Measurements from ENCODE around the gene NPHP4.

NPHP4 gene

GRCh38 chr1:5898266-5898665 is 94.0 kb downstream of the NPHP4 start:
- TF ChIP-seq CTCF (IDR thresholded peaks at IDR 0.05; ENCODE audit: low read length) (no peak), EZH2 (IDR thresholded peaks at IDR 0.05; ENCODE audit: borderline replicate concordance, low read length) (no peak)
- no peak overlapping the region for H3K4me2 ChIP-seq (ENCODE audit: low read length)
- H3F3A ChIP-seq (ENCODE audit: insufficient read depth, low read length), result no peaks in the 10 kb centered on the region
- no peaks in the 10 kb centered on the region for H3K79me2 ChIP-seq (ENCODE audit: insufficient read depth, low read length)
- H3K9me3 ChIP-seq (ENCODE audit: low read length), result no peaks in the 10 kb centered on the region
- no peak overlapping the region for H2AFZ ChIP-seq (ENCODE audit: low read length)
- H3K9ac ChIP-seq (ENCODE audit: low read length), result no peak overlapping the region
- H3K27ac ChIP-seq (ENCODE audit: low read depth, low read length, poor library complexity, severe bottlenecking), result no peak overlapping the region
- H3K9me2 ChIP-seq (ENCODE audit: low read depth, low read length), result no peaks in the 10 kb centered on the region
- H3K4me3 ChIP-seq (ENCODE audit: low read depth, low read length, poor library complexity, severe bottlenecking), result no peak overlapping the region
- H3K4me1 ChIP-seq (ENCODE audit: insufficient read depth, low read length, severe bottlenecking), result no peaks in the 10 kb centered on the region
- no peaks in the 10 kb centered on the region for H4K20me1 ChIP-seq (ENCODE audit: insufficient read depth, low read length)
- H3K36me3 ChIP-seq (ENCODE audit: insufficient read depth, low read length), result no peaks in the 10 kb centered on the region
- no peaks in the 10 kb centered on the region for H3K27me3 ChIP-seq (ENCODE audit: insufficient read depth, low read length)

GRCh38 chr1:5896706-5897660 is 95.2 kb downstream of the NPHP4 start:
- Histone ChIP-seq H3K9ac (ENCODE audit: low read length) (no peak overlapping the region), H3K27ac (ENCODE audit: low read depth, low read length, poor library complexity, severe bottlenecking) (no peak overlapping the region), H2AFZ (ENCODE audit: low read length) (no peak overlapping the region), H3K4me3 (ENCODE audit: low read depth, low read length, poor library complexity, severe bottlenecking) (no peak overlapping the region), H3K79me2 (ENCODE audit: insufficient read depth, low read length) (no peaks in the 10 kb centered on the region), H3K36me3 (ENCODE audit: insufficient read depth, low read length) (no peaks in the 10 kb centered on the region), H3F3A (ENCODE audit: insufficient read depth, low read length) (no peaks in the 10 kb centered on the region), H3K9me2 (ENCODE audit: low read depth, low read length) (no peaks in the 10 kb centered on the region), H3K9me3 (ENCODE audit: low read length) (no peaks in the 10 kb centered on the region), H4K20me1 (ENCODE audit: insufficient read depth, low read length) (no peaks in the 10 kb centered on the region), H3K27me3 (ENCODE audit: insufficient read depth, low read length) (no peaks in the 10 kb centered on the region), H3K4me1 (ENCODE audit: insufficient read depth, low read length, severe bottlenecking) (no peaks in the 10 kb centered on the region), H3K4me2 (ENCODE audit: low read length) (no peak overlapping the region)
- no peak for TF ChIP-seq EZH2 (IDR thresholded peaks at IDR 0.05; ENCODE audit: borderline replicate concordance, low read length)
- no peak for TF ChIP-seq CTCF (IDR thresholded peaks at IDR 0.05; ENCODE audit: low read length)

- Histone ChIP-seq H3K79me2 (ENCODE audit: insufficient read depth, low read length) (no peaks in the 10 kb centered on the region), H3K4me3 (ENCODE audit: low read depth, low read length, poor library complexity, severe bottlenecking) (no peak overlapping the region), H3K9me2 (ENCODE audit: low read depth, low read length) (no peaks in the 10 kb centered on the region), H3K4me2 (ENCODE audit: low read length) (no peak overlapping the region), H3K27ac (ENCODE audit: low read depth, low read length, poor library complexity, severe bottlenecking) (no peak overlapping the region), H3F3A (ENCODE audit: insufficient read depth, low read length) (no peaks in the 10 kb centered on the region), H3K27me3 (ENCODE audit: insufficient read depth, low read length) (no peaks in the 10 kb centered on the region), H3K9ac (ENCODE audit: low read length) (no peak overlapping the region), H2AFZ (ENCODE audit: low read length) (no peak overlapping the region), H4K20me1 (ENCODE audit: insufficient read depth, low read length) (no peaks in the 10 kb centered on the region), H3K36me3 (ENCODE audit: insufficient read depth, low read length) (no peaks in the 10 kb centered on the region), H3K4me1 (ENCODE audit: insufficient read depth, low read length, severe bottlenecking) (no peaks in the 10 kb centered on the region), H3K9me3 (ENCODE audit: low read length) (no peaks in the 10 kb centered on the region)
- no peak for TF ChIP-seq CTCF (IDR thresholded peaks at IDR 0.05; ENCODE audit: low read length)
- no peak for TF ChIP-seq EZH2 (IDR thresholded peaks at IDR 0.05; ENCODE audit: borderline replicate concordance, low read length)
Observed at GRCh38 chr1:5895446-5896406, 96.5 kb downstream of the NPHP4 start.

Data from OCI-LY1 (cell line).